GM13976 (cell line): Measurements from ENCODE around the gene COL8A2.
"Not testable (repeated sequence)": the region's sequence is repeated elsewhere in the genome, so short reads cannot be mapped to it uniquely, and the experiment has no call there.

Experiments used
- DNase-seq: peaks from one replicate; pipeline ENCODE4 v3.0.0; 2012; ENCODE audit warnings: low spot score
- CTCF ChIP-seq: IDR thresholded peaks from 2 replicates; pipeline ENCODE4 v1.5.1; 2012; ENCODE audit warnings: borderline replicate concordance, mild to moderate bottlenecking; ENCODE audit not compliant: insufficient read depth; ENCODE audit errors: extremely low read depth, missing control alignments, control extremely low read depth
- in situ Hi-C: fragments of 300-500 bp; cut with MboI; formaldehyde crosslinking; loops from one replicate; pipeline ENCODE4 v1.12.0; 2022; ENCODE audit warnings: low sequenced_read_pairs, mixed read lengths, inconsistent platforms; ENCODE audit not compliant: unreplicated experiment

The COL8A2 gene

GRCh38 chr1:36161641-36162531, 36.9 kb upstream of the COL8A2 start:
- in situ Hi-C loops = no loop called here
- peak; percentile 79 for DNase-seq
- TF ChIP-seq CTCF = no peak

- peak; percentile 38 for TF ChIP-seq CTCF
- in situ Hi-C loops = no loop called here
- peak; percentile 79 for DNase-seq
These were observed 36.0 kb upstream of the COL8A2 start for GRCh38 chr1:36160949-36161485.

- TF ChIP-seq CTCF = no peak
- DNase-seq = no peak
- in situ Hi-C loops = no loop called here
These were observed 35.4 kb upstream of the COL8A2 start for GRCh38 chr1:36160388-36160948.

- in situ Hi-C loops = no loop called here
- no peak for TF ChIP-seq CTCF
- DNase-seq = no peak
These were observed 34.8 kb upstream of the COL8A2 start for GRCh38 chr1:36159614-36160387.

- in situ Hi-C loops, DNase-seq: not testable (repeated sequence)
These were observed 33.8 kb upstream of the COL8A2 start for GRCh38 chr1:36158827-36159252.

- no peak for DNase-seq
- in situ Hi-C loops = no loop called here
- TF ChIP-seq CTCF = no peak
These were observed 33.2 kb upstream of the COL8A2 start for GRCh38 chr1:36157973-36158826.
